Coronary artery (tissue), 2 donors: ENCODE data around the gene NMNAT3.
A peak's percentile ranks its signal among the peaks of the same experiment; 100 is the strongest.

Experiments used
- DNase-seq: peaks from one replicate; pipeline ENCODE4 v3.0.0-alpha.2; 2017; ENCODE audit warnings: low spot score
- H3K27ac ChIP-seq, 2 donors: fragments of 200-600 bp; sonication (generic); one replicate each; pipeline ENCODE4 v1.5.1; 2016 to 2019
- H3K4me3 ChIP-seq: fragments of 200-600 bp; sonication (generic); 2 replicates; pipeline ENCODE4 v1.5.1; 2016; ENCODE audit warnings: mild to moderate bottlenecking, moderate library complexity
- TF ChIP-seq, protein P1 (sequence below): fragments of 200-600 bp; sonication (generic); IDR thresholded peaks from one replicate; pipeline ENCODE4 v1.5.1; 2019; ENCODE audit warnings: antibody characterized with exemption

The NMNAT3 gene

DNA sequence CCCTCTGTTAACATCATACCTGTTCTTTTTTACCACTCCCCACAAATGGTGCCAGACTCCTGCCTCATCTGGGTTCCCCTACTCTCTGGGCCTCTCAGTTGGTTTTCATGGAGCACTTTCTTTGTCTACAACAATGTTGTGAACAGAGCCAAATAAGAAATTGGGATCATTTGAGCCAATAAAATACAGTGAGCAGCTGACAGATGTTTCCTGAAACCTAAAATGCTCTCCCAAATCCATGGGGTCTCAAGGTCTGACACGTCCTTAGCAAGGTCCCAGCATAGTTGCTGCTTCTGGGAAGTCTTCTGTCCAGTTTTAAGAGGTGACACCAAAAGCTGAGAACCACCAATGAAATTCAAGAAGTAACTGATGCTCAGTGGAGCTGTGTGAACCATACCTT is 1.7 kb downstream of the NMNAT3 start:
- Histone ChIP-seq H3K27ac (no peak overlapping the region), H3K4me3 (no peak overlapping the region)
- TF ChIP-seq, protein P1, sequence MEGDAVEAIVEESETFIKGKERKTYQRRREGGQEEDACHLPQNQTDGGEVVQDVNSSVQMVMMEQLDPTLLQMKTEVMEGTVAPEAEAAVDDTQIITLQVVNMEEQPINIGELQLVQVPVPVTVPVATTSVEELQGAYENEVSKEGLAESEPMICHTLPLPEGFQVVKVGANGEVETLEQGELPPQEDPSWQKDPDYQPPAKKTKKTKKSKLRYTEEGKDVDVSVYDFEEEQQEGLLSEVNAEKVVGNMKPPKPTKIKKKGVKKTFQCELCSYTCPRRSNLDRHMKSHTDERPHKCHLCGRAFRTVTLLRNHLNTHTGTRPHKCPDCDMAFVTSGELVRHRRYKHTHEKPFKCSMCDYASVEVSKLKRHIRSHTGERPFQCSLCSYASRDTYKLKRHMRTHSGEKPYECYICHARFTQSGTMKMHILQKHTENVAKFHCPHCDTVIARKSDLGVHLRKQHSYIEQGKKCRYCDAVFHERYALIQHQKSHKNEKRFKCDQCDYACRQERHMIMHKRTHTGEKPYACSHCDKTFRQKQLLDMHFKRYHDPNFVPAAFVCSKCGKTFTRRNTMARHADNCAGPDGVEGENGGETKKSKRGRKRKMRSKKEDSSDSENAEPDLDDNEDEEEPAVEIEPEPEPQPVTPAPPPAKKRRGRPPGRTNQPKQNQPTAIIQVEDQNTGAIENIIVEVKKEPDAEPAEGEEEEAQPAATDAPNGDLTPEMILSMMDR, result no peak
- no peak for DNase-seq

DNA sequence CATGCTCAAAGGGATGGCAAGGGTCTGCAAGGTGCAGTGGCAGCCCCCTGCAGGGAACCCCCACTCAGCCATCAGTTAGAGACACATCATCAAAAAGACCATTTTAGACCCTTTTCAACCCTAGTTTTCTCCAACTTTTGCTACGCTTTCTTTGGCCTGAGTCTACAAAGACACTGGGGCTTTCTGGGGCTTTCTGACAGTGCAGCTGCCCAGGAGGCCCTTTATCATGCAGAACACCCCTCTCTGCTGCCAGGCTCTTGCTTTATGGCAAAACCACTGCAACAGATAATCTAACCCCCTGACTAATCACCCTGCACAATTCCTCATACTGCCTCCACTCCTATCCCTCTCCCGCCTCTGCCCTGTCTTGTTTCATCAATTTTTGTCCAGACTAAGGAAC is 2.4 kb downstream of the NMNAT3 start:
- Histone ChIP-seq H3K27ac (no peak overlapping the region), H3K4me3 (no peak overlapping the region)
- TF ChIP-seq, protein P1, result no peak
- DNase-seq, result peak; percentile 12

DNA sequence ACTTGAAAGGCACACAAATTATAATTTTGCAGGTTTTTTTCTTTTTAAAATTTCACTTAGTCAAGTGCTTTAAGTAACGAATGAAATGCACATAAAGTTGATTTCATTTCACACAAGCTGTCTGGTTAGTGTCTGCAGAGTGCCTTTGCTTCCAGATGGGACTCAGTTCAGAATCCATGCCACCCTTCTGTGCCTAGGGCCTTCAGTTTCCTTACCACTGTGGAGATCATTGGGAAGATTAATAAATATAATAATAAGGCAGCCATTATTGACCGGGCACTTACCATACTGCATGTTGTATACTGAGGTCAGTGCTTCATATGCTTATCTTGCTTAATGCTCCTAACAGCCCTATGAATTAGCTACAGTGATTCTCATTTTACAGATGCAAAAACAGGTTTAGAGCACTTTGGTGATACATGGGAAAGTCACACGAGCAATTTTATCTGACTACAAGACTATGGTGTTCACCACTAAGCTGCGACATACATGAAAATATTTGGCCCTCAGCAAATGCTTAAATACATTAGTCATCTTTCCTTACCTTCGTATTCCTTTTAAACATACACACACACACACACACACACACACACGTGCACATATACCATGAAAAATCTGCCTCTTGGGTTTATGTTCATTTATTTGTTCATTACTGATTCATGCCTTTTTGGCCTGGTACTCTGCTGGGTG is 3.1 kb downstream of the NMNAT3 start:
- H3K27ac ChIP-seq, result no peak overlapping the region
- H3K4me3 ChIP-seq, result no peak overlapping the region
- TF ChIP-seq, protein P1, result no peak
- DNase-seq, result peak; percentile 19

DNA sequence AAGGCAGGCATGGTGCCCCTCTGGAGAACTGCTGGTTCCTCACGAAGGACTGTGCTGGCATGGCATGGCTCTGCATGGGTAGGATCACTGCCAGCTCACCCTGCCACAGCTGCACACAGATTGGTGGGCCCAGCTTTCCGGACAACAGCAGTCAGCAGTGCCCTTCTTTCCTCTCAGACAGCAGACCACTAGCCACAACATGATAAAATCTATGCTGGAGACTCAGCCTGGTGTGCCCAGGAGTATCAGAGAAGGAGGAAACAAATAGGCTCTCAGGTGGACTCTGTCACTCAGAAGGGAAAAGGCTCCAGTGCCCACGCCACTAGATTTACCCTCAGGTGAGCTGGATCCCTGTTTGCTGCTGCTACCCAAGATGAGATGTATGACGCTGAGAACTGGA is 4.9 kb downstream of the NMNAT3 start:
- Histone ChIP-seq H3K27ac (no peak overlapping the region), H3K4me3 (no peak overlapping the region)
- no peak for DNase-seq
- TF ChIP-seq, protein P1, result no peak

DNA sequence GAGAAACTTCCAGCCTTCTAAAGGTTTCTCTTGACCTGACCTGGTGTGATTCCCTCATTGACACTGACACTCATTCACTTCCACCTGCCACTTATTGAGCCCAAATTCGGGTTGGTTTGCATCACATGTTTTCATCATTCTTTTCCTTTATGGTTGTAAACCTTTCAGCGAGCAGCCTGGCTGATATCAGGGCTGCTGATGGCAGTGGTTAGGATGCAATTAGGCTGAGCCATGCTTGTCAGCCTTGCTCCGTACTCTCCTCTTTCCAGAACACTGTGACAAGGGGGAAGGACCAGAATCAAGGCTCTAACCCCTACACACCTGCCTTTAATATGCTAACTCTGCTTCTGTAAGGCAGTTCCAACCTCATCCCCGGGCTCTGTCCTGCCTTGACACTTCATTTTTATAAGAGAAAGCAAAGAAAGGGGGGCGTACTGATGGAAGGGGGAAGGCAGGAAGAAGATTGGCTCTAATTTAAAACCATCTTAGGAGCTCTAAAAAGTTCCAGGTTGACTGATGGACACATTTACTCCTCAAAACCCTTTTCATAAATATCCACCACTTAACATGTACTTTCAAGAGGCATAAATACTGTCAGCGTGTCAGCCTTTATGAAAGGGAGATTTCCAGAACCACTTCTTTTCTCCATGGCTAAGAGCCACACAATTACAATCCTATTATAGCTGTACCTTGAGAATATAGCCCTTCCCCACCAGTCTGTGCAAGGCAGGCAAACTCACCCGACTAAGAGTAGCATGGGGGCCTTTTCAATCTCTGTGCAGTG is 5.7 kb downstream of the NMNAT3 start:
- TF ChIP-seq, protein P1, result no peak
- H3K27ac ChIP-seq, result no peak overlapping the region
- H3K4me3 ChIP-seq, result no peak overlapping the region
- no peak for DNase-seq

DNA sequence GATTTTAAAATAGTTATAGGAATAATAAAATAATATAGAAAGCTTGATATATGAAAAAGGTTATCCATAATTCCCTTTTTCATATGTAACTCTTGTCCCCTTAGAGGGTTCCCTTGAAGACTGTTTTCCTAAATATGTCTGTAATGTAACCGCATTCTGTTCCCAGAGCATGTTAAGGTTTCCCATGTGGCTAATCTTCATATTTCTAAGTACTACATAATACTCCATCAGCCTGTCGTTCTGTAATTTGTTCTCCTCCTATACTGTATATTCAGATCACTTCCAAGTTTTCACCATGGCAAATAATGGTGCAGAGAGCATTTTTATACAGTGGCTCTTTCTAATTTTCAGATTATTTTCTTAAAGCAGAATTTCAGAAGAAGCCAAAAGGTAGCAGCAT is 6.7 kb downstream of the NMNAT3 start:
- DNase-seq, result no peak
- Histone ChIP-seq H3K27ac (no peak overlapping the region), H3K4me3 (no peak overlapping the region)
- TF ChIP-seq, protein P1, result no peak

DNA sequence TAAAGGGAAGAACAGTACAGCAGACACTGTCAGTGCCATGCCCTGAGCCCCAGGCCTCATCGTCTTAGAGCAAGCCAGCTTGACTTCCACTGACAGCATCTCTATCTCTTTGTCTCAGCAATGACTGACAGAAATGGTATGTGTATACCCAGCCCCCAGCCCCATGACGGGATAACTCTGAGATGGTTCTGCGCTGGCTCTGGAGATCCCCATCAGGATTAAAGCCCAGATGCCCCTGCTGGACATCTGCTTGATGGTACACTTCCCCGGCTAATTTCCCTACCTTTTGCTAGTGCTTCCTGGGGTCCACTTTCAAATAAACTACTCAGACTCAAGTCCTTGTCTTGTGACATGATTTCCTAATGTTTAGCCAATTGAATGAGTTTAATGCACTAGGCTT is 7.6 kb downstream of the NMNAT3 start:
- Histone ChIP-seq H3K27ac (no peak overlapping the region), H3K4me3 (no peak overlapping the region)
- no peak for DNase-seq
- TF ChIP-seq, protein P1, result no peak
